OCI-LY7 (cell line): Measurements from ENCODE around the gene GLIS1. TPM values are rescaled to one million over a fixed set of nuclear protein-coding genes. Genes with fewer than 3 reads are reported as not detected.

ENCODE experiments used
- BruUV-seq: library from RNA; stranded (reverse); fragments of 400-500 nt; replicated peaks from 2 replicates; lab custom pipeline; 2021; lab: Mats Ljungman, UMichigan
- CTCF ChIA-PET: fragments of 300-600 bp; sonication (Branson Sonifier 250); formaldehyde crosslinking; loops from one replicate; lab custom pipeline; 2022; ENCODE audit warnings: antibody characterized with exemption; ENCODE audit not compliant: unreplicated experiment; lab: Charles Lee
- POLR2A ChIA-PET: fragments of 300-600 bp; sonication (Branson Sonifier 250); formaldehyde crosslinking; loops from one replicate; lab custom pipeline; 2022; ENCODE audit warnings: antibody characterized with exemption; lab: Charles Lee
- DNase-seq: peaks from one replicate; pipeline ENCODE4 v3.0.0-alpha.2; 2015; ENCODE audit warnings: low spot score
- H2AFZ ChIP-seq: fragments of 200-600 bp; sonication (generic), shearing (Covaris generic); 2 replicates; pipeline ENCODE4 v1.6.1; 2014; ENCODE audit warnings: mild to moderate bottlenecking, antibody characterized with exemption, low read length, moderate library complexity
- H3K27ac ChIP-seq: fragments of 200-600 bp; sonication (generic); 2 replicates; pipeline ENCODE4 v1.5.1; 2014; ENCODE audit warnings: mixed run types, low read depth, mild to moderate bottlenecking, moderate library complexity, low read length, inconsistent platforms; ENCODE audit not compliant: poor library complexity, severe bottlenecking
- H3K36me3 ChIP-seq: fragments of 200-600 bp; sonication (generic); 2 replicates; pipeline ENCODE4 v1.6.1; 2014; ENCODE audit warnings: mild to moderate bottlenecking, antibody characterized with exemption, low read length, moderate library complexity, mixed read lengths; ENCODE audit not compliant: insufficient read depth
- H3K4me1 ChIP-seq: fragments of 200-600 bp; sonication (generic); 2 replicates; pipeline ENCODE4 v1.5.1; 2014; ENCODE audit warnings: mild to moderate bottlenecking, low read length; ENCODE audit not compliant: insufficient read depth, poor library complexity, severe bottlenecking
- H3K4me2 ChIP-seq: fragments of 200-600 bp; sonication (generic); 2 replicates; pipeline ENCODE4 v1.6.1; 2014; ENCODE audit warnings: mild to moderate bottlenecking, low read length
- H3K4me3 ChIP-seq: fragments of 200-600 bp; sonication (generic); 2 replicates; pipeline ENCODE4 v1.5.1; 2014; ENCODE audit warnings: mild to moderate bottlenecking, low read depth, low read length; ENCODE audit not compliant: poor library complexity, severe bottlenecking
- H3K79me2 ChIP-seq: fragments of 200-600 bp; sonication (generic); 2 replicates; pipeline ENCODE4 v1.6.1; 2016; ENCODE audit warnings: low read depth, mild to moderate bottlenecking, low read length, moderate library complexity, mixed read lengths; ENCODE audit not compliant: insufficient read depth
- H3K9me2 ChIP-seq: fragments of 200-600 bp; sonication (generic); 2 replicates; pipeline ENCODE4 v1.6.1; 2016; ENCODE audit warnings: mild to moderate bottlenecking, low read length, mixed read lengths; ENCODE audit not compliant: insufficient read depth
- H3K9me3 ChIP-seq: fragments of 200-600 bp; sonication (generic); 2 replicates; pipeline ENCODE4 v1.6.1; 2014; ENCODE audit warnings: mild to moderate bottlenecking, mixed run types, low read length, mixed read lengths
- H4K20me1 ChIP-seq: fragments of 200-600 bp; sonication (generic); 2 replicates; pipeline ENCODE4 v1.6.1; 2014; ENCODE audit warnings: mild to moderate bottlenecking, antibody characterized with exemption, low read length, moderate library complexity, mixed read lengths; ENCODE audit not compliant: insufficient read depth
- CTCF ChIP-seq: fragments of 200-600 bp; sonication (generic); conservative IDR thresholded peaks from 2 replicates; pipeline ENCODE4 v1.5.1; 2014; ENCODE audit warnings: mild to moderate bottlenecking, antibody characterized with exemption, low read length, moderate library complexity, mixed read lengths
- EZH2phosphoT487 ChIP-seq: fragments of 200-600 bp; sonication (generic); IDR thresholded peaks from 2 replicates; pipeline ENCODE4 v1.6.1; 2018; ENCODE audit warnings: low read depth, borderline replicate concordance, mild to moderate bottlenecking, mixed run types, antibody characterized with exemption, low read length, moderate library complexity, mixed read lengths
- intact Hi-C: fragments of 100-400 bp; cut with micrococcal nuclease; formaldehyde crosslinking; loops from one replicate; pipeline ENCODE4 v1.10.0; 2022; ENCODE audit not compliant: unreplicated experiment
- total RNA-seq, 2 experiments: library from RNA; depleted of rRNA in 1 of 2; stranded (reverse); fragments of >200 nt in 1 of 2; shearing (Covaris generic) in 1 of 2; gene quantifications; 2 replicates each; pipeline ENCODE4 v1.2.3, GENCODE V29; 2014 to 2022

Gene GLIS1
- total RNA-seq, 2 experiments from 2014 or later = not detected

- POLR2A ChIA-PET = no interaction called here
- no TSS peak for BruUV-seq
- Histone ChIP-seq H4K20me1 (no peaks in the 10 kb centered on the region), H3K4me3 (no peak overlapping the region), H3K36me3 (no peaks in the 10 kb centered on the region), H3K79me2 (no peaks in the 10 kb centered on the region), H3K4me1 (peaks cover 11% of the 10 kb centered on the region), H3K9me2 (no peaks in the 10 kb centered on the region), H3K27ac (no peak overlapping the region), H3K4me2 (no peak overlapping the region), H2AFZ (no peak overlapping the region), H3K9me3 (no peaks in the 10 kb centered on the region)
- CTCF ChIA-PET = no interaction called here
- intact Hi-C loops = no loop called here
- TF ChIP-seq EZH2phosphoT487 = no peak
- TF ChIP-seq CTCF = no peak
- DNase-seq = no peak
These were observed 157.5 kb downstream of the GLIS1 start for GRCh38 chr1:53581476-53581875.

DNA sequence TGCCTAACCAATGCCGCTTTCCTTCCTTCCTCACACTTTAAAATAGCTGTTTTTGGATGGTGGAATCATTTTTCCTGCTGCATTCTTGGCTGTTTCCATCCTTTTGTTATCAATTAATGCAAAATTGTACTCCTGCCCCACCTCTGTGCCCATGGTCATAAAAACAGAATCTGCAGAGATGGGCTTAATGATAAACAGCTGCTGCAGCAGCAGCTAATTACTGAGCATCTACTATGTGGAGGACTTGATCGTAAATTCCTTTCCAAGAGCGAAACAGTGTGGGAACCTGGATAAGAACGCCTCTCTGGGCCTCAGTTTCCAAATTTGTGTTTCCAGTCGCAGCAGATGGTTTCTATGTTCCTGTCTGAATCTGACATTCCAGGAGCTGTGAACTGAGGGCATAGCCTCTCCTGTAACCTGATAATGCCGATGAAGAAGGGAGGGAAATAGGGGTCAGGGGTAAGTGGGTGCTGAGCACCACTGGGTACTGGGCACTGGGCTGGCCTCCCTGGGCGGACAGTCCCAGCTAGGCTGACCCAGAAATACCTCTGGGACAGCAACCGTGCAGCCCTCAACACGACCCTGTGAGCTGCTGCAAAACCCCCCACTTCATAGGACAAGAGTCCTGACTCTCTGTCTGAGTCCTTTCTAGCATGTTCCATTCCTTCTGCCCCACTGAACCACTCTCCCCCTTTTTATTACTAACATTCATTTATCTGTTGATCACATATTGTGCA lies 158.1 kb downstream of the GLIS1 start:
- no peaks in the 10 kb centered on the region for H3K36me3 ChIP-seq
- TF ChIP-seq CTCF (no peak), EZH2phosphoT487 (no peak)
- no peak overlapping the region for H3K27ac ChIP-seq
- H3K79me2 ChIP-seq = no peaks in the 10 kb centered on the region
- DNase-seq = no peak
- H4K20me1 ChIP-seq = no peaks in the 10 kb centered on the region
- H3K9me2 ChIP-seq = no peaks in the 10 kb centered on the region
- H3K4me2 ChIP-seq = no peak overlapping the region
- ChIA-PET CTCF (interaction anchor here (0.9 kb wide), 1 partner anchor 90 kb away, joined by 3 read pairs; no protein-coding TSS in a partner anchor), POLR2A (interaction anchor here (0.5 to 0.6 kb wide), 2 partner anchors 138 to 662 kb away, joined by 3 to 4 read pairs; no protein-coding TSS in a partner anchor)
- no TSS peak for BruUV-seq
- no peak overlapping the region for H3K4me3 ChIP-seq
- peaks cover 11% of the 10 kb centered on the region for H3K4me1 ChIP-seq
- intact Hi-C loops = no loop called here
- H2AFZ ChIP-seq = no peak overlapping the region
- H3K9me3 ChIP-seq = no peaks in the 10 kb centered on the region

DNA sequence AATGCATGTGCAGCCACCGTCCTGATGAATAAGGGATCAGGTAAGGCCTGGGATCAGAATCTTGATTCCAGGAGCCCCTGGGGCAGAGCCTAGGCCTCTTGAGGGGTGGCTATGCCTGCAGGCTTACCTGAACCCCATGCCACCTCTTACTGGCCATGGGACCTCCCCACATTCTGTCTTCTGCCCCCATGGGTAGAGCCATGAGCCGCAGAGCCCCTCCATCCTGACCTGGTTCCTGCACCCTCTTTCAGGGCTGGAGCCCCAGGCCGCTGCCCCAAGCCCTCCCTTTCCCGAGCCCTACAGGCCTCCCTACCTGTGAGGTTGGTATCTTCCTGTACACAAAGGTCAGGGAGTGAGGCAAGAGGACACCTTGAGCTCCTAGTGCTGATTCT lies 159.0 kb downstream of the GLIS1 start:
- Histone ChIP-seq H2AFZ (no peak overlapping the region), H3K4me2 (no peak overlapping the region), H3K27ac (no peak overlapping the region), H4K20me1 (no peaks in the 10 kb centered on the region), H3K9me3 (no peaks in the 10 kb centered on the region), H3K9me2 (no peaks in the 10 kb centered on the region), H3K79me2 (no peaks in the 10 kb centered on the region), H3K4me3 (no peak overlapping the region), H3K4me1 (peaks cover 6% of the 10 kb centered on the region), H3K36me3 (no peaks in the 10 kb centered on the region)
- DNase-seq = no peak
- ChIA-PET POLR2A (no interaction called here), CTCF (interaction anchor here (0.9 kb wide), 1 partner anchor 89 kb away, joined by 3 read pairs; no protein-coding TSS in a partner anchor)
- BruUV-seq = no TSS peak
- intact Hi-C loops = no loop called here
- TF ChIP-seq EZH2phosphoT487 = no peak
- TF ChIP-seq CTCF = no peak
